WTC11 (cell line): ENCODE results near the gene C19orf47.

ENCODE experiments used
- CBFB ChIP-seq: sonication (generic); formaldehyde crosslinking; IDR thresholded peaks from 2 replicates; pipeline ENCODE4 v1.8.1; 2022; ENCODE audit warnings: mild to moderate bottlenecking, low read depth, missing genetic modification reagents
- CREM ChIP-seq: sonication (generic); formaldehyde crosslinking; IDR thresholded peaks from 2 replicates; pipeline ENCODE4 v1.8.1; 2022; ENCODE audit warnings: mild to moderate bottlenecking, missing genetic modification reagents, moderate library complexity
- CTCF ChIP-seq: fragments of 200-600 bp; IDR thresholded peaks from 2 replicates; pipeline ENCODE4 v1.8.0; 2022; ENCODE audit warnings: antibody characterized with exemption
- NR2C2 ChIP-seq: sonication (generic); formaldehyde crosslinking; IDR thresholded peaks from 2 replicates; pipeline ENCODE4 v1.8.0; 2022; ENCODE audit warnings: mild to moderate bottlenecking, missing genetic modification reagents
- NR3C1 ChIP-seq: sonication (generic); formaldehyde crosslinking; conservative IDR thresholded peaks from 2 replicates; pipeline ENCODE4 v1.8.1; 2023; ENCODE audit warnings: low read depth, mild to moderate bottlenecking, missing genetic modification reagents
- SP1 ChIP-seq: sonication (generic); formaldehyde crosslinking; conservative IDR thresholded peaks from 2 replicates; pipeline ENCODE4 v1.8.1; 2022; ENCODE audit warnings: missing genetic modification reagents
- USF1 ChIP-seq: sonication (generic); formaldehyde crosslinking; IDR thresholded peaks from 2 replicates; pipeline ENCODE4 v1.8.0; 2022; ENCODE audit warnings: mild to moderate bottlenecking, missing genetic modification reagents
- USF2 ChIP-seq: sonication (generic); formaldehyde crosslinking; IDR thresholded peaks from 2 replicates; pipeline ENCODE4 v1.8.1; 2023; ENCODE audit warnings: mild to moderate bottlenecking, missing genetic modification reagents, moderate library complexity
- ZMAT4 ChIP-seq: fragments of 250-450 bp; sonication (Bioruptor Pico); IDR thresholded peaks from 2 replicates; pipeline ENCODE4 v1.9.0; 2021; ENCODE audit warnings: mild to moderate bottlenecking
- ZNF121 ChIP-seq: sonication (generic); formaldehyde crosslinking; IDR thresholded peaks from 2 replicates; pipeline ENCODE4 v1.8.0; 2023; ENCODE audit warnings: missing genetic modification reagents
- ZNF512 ChIP-seq: sonication (generic); formaldehyde crosslinking; IDR thresholded peaks from 2 replicates; pipeline ENCODE4 v1.8.1; 2022; ENCODE audit warnings: missing genetic modification reagents, borderline replicate concordance
- TF ChIP-seq, protein P1 (sequence below): sonication (generic); formaldehyde crosslinking; IDR thresholded peaks from 2 replicates; pipeline ENCODE4 v1.8.1; 2023; ENCODE audit warnings: mild to moderate bottlenecking, missing genetic modification reagents, moderate library complexity
- TF ChIP-seq, protein P2 (sequence below): sonication (generic); formaldehyde crosslinking; conservative IDR thresholded peaks from 2 replicates; pipeline ENCODE4 v1.8.1; 2022; ENCODE audit warnings: mild to moderate bottlenecking, missing genetic modification reagents
- TF ChIP-seq, protein P3 (sequence below): fragments of 250-450 bp; sonication (Bioruptor Pico); IDR thresholded peaks from 2 replicates; pipeline ENCODE4 v1.9.0; 2021; ENCODE audit warnings: mild to moderate bottlenecking

DNA sequence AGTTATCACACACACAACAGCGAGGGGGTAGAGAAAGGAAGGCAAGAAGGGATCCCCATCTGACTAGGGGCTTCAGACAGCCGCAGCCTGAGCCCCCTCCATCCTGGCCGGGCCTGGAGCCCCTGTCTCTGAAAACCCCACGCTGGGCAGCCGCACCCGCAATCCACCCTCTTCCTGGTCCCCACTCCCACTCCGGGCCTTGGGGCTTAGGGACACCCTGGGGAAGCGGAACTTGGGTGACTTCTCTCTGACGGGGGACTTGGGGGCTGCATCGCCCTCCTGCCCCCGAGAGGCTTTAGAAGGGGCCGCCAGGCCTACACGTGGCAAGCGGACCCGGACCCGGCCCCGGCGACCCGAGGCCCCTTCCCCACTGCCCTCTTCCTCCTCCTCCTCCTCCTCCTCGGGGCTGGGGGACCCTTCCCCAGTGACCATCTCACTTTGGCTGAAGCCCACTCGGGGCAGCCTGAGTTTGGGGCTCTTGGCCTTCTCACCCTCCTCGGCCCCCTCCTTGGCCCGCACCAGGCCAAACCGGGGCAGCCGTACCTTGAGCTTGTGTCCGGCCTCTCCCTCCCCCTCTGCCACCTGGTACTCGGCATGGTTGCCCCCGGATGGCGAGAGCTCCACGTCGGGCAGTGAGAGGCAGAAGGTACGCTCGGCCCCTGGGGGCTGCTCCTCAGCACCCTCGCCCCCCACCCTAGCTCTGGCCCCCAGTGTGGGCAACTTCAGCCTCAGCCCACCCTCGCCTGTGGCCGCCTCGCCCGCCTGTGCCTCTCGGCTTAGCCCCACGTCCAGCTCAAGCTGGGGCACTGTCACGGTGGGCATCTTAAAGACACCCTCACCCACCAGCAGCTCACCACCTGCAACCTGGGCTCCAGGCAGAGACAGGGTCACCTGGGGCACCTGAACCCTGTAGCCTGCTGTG is 46.0 kb upstream of the C19orf47 start:
- TF ChIP-seq CTCF (no peak), ZNF121 (no peak), NR2C2 (CRISPR knock-in tag) (no peak), ZMAT4 (CRISPR knock-in tag) (no peak), SP1 (CRISPR knock-in tag) (no peak), ZNF512 (CRISPR knock-in tag) (no peak), CBFB (CRISPR knock-in tag) (no peak), CREM (no peak), USF1 (CRISPR knock-in tag) (no peak), NR3C1 (CRISPR knock-in tag) (no peak), USF2 (no peak)
- TF ChIP-seq, protein P1, sequence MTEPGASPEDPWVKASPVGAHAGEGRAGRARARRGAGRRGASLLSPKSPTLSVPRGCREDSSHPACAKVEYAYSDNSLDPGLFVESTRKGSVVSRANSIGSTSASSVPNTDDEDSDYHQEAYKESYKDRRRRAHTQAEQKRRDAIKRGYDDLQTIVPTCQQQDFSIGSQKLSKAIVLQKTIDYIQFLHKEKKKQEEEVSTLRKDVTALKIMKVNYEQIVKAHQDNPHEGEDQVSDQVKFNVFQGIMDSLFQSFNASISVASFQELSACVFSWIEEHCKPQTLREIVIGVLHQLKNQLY (CRISPR knock-in tag) = no peak
- TF ChIP-seq, protein P2, sequence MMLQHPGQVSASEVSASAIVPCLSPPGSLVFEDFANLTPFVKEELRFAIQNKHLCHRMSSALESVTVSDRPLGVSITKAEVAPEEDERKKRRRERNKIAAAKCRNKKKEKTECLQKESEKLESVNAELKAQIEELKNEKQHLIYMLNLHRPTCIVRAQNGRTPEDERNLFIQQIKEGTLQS (CRISPR knock-in tag) = no peak
- TF ChIP-seq, protein P3, sequence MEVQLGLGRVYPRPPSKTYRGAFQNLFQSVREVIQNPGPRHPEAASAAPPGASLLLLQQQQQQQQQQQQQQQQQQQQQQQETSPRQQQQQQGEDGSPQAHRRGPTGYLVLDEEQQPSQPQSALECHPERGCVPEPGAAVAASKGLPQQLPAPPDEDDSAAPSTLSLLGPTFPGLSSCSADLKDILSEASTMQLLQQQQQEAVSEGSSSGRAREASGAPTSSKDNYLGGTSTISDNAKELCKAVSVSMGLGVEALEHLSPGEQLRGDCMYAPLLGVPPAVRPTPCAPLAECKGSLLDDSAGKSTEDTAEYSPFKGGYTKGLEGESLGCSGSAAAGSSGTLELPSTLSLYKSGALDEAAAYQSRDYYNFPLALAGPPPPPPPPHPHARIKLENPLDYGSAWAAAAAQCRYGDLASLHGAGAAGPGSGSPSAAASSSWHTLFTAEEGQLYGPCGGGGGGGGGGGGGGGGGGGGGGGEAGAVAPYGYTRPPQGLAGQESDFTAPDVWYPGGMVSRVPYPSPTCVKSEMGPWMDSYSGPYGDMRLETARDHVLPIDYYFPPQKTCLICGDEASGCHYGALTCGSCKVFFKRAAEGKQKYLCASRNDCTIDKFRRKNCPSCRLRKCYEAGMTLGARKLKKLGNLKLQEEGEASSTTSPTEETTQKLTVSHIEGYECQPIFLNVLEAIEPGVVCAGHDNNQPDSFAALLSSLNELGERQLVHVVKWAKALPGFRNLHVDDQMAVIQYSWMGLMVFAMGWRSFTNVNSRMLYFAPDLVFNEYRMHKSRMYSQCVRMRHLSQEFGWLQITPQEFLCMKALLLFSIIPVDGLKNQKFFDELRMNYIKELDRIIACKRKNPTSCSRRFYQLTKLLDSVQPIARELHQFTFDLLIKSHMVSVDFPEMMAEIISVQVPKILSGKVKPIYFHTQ (CRISPR knock-in tag) = no peak
